T-helper 17 cell (primary cell): ENCODE data around the gene CACHD1. TPM values are rescaled to one million over a fixed set of nuclear protein-coding genes. Genes with fewer than 3 reads are reported as not detected.

Experiments
- ATAC-seq: fragments of 150-1000 bp; cut with Tn5 transposase; 2 replicates; pipeline ENCODE4 v1.10.0; 2021; ENCODE audit warnings: mild to moderate bottlenecking, moderate library complexity
- DNase-seq, 3 donors: peaks; one replicate each; pipeline versions ENCODE4 v3.0.0 to v3.0.0-alpha.2; 2020 to 2021
- H3K9me3 ChIP-seq: one replicate; pipeline ENCODE4 v1.7.0; 2013; ENCODE audit warnings: low read length, mild to moderate bottlenecking; ENCODE audit not compliant: control insufficient read depth, poor library complexity, severe bottlenecking
- H3K27ac Mint-ChIP-seq: one replicate; pipeline ENCODE4 v1.8.0; 2022; ENCODE audit warnings: mild to moderate bottlenecking, moderate library complexity, mixed read lengths
- H3K27me3 Mint-ChIP-seq: one replicate; pipeline ENCODE4 v1.8.0; 2022; ENCODE audit warnings: mixed read lengths
- H3K36me3 Mint-ChIP-seq: one replicate; pipeline ENCODE4 v1.8.0; 2022; ENCODE audit warnings: low read depth, mixed read lengths
- H3K4me1 Mint-ChIP-seq: one replicate; pipeline ENCODE4 v1.8.0; 2022; ENCODE audit warnings: mild to moderate bottlenecking, mixed read lengths
- H3K4me3 Mint-ChIP-seq: one replicate; pipeline ENCODE4 v1.8.0; 2022; ENCODE audit warnings: mild to moderate bottlenecking, moderate library complexity, mixed read lengths
- total RNA-seq, 4 donors: library from RNA in 2 of 4; stranded (reverse) in 2 of 4; gene quantifications; one replicate each; pipeline ENCODE4 v1.2.3 and lab custom pipeline; 2022 to 2026

Gene CACHD1
- total RNA-seq, 2 donors from 2014 or later: 0.05 TPM; not detected in 1

DNA sequence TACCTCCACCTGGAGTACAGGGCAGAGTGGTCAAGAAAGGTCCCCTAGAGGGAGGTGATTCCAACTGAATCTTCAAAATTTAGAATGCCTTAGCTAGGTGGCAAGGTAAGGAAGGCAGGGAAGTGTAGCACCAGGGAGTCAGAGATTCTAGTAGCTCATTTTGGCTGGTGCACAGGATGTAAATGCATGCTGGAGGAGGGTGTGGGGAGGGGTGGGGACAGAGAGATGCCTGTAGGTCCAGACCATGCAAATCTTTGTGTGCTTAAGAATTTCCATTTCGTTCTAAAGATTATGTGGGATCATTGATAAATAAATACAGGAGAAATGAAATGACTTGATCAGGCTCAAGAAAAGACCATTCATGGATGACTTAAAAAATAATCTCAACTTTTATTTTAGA, 11.0 kb upstream of the CACHD1 start:
- no peak for ATAC-seq
- H3K9me3 ChIP-seq: no peaks in the 10 kb centered on the region
- Mint-ChIP-seq H3K4me3 (no peak overlapping the region), H3K4me1 (peaks cover 3% of the 10 kb centered on the region), H3K27me3 (peaks cover 32% of the 10 kb centered on the region), H3K27ac (no peak overlapping the region), H3K36me3 (no peaks in the 10 kb centered on the region)
- DNase-seq: no peak

DNA sequence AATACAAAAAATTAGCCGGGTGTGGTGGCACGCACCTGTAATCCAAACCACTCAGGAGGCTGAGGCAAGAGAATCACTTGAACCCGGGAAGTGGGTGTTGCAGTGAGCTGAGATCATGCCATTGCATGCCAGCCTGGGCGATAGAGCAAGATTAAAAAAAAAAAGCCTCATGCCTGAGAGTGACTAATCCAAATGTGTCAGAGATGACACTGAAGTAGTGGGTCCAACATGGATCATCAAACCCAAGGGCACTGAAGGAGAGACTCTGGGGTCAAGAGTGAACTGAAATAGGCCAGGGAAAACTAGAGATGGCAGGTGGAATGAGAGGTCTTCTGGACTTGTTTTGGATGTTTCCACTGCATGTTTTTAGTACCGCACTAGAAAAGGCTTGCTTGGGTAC, 10.2 kb upstream of the CACHD1 start:
- ATAC-seq: no peak
- H3K4me3 Mint-ChIP-seq: no peak overlapping the region
- DNase-seq: no peak
- H3K4me1 Mint-ChIP-seq: peaks cover 3% of the 10 kb centered on the region
- H3K27me3 Mint-ChIP-seq: peaks cover 32% of the 10 kb centered on the region
- H3K27ac Mint-ChIP-seq: no peak overlapping the region
- no peaks in the 10 kb centered on the region for H3K9me3 ChIP-seq
- no peaks in the 10 kb centered on the region for H3K36me3 Mint-ChIP-seq

DNA sequence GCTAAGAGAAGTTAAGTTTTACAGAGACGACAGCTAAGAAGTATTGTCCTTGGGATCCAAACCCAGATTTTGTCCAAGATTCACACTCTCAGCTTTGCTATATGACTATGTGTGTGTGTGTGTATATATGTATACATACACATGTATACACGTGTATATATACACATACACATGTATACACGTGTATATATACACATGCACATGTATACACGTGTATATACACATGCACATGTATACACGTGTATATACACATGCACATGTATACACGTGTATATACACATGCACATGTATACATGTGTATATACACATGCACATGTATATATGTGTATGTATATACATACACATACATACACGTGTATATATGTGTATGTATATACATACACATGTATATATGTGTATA, 3.9 kb upstream of the CACHD1 start:
- Mint-ChIP-seq H3K27me3 (peaks cover 49% of the 10 kb centered on the region), H3K27ac (no peak overlapping the region), H3K4me3 (no peak overlapping the region), H3K4me1 (peaks cover 10% of the 10 kb centered on the region), H3K36me3 (peaks cover 2% of the 10 kb centered on the region)
- no peak for DNase-seq
- no peak for ATAC-seq
- no peaks in the 10 kb centered on the region for H3K9me3 ChIP-seq

DNA sequence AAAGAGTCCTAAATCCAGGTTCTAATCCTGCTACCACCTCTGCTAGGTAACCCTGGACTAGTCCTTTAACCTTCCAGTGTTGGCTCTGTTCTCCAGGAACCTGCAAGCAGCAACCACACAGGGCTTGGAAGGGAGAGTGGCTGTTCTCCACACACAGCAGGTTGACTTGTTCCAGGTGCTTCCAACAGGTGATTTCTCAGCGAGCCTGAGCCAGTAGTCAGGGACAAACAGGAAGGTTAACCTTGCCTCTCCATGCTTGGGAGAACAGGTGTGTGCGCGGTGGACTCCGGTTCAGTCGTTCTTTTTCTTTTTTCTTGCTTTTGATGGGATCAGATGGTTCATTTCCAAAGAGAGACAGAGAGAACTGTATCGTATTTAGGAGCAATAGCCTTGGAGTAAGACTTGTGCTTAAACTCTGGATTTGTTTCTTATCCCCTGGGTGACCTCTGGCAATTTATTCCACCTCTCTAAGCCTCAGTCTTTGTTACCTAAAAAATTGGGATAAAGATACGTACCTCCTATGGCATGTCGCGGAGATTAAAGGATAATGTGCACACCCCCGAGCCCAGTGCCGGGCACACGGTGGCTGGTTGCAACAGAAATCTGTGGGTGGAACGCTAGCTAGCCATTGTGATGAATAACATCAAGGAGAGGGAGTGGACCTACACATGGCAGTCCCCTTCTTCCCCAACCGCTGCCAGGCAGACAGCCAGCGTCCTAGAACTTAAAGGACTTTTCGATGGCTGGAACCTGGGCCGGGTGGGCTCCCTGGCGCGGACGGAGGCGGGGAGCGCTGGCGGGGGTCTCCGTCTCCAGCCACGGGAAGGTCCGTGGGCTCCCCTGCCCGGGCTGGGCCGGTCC, 583 bp upstream of the CACHD1 start:
- DNase-seq: no peak
- no peak overlapping the region for H3K27ac Mint-ChIP-seq
- H3K4me3 Mint-ChIP-seq: peak overlapping the region; percentile 81
- no peak for ATAC-seq
- peaks cover 61% of the 10 kb centered on the region for H3K27me3 Mint-ChIP-seq
- H3K36me3 Mint-ChIP-seq: peaks cover 10% of the 10 kb centered on the region
- peaks cover 14% of the 10 kb centered on the region for H3K4me1 Mint-ChIP-seq
- H3K9me3 ChIP-seq: no peaks in the 10 kb centered on the region

DNA sequence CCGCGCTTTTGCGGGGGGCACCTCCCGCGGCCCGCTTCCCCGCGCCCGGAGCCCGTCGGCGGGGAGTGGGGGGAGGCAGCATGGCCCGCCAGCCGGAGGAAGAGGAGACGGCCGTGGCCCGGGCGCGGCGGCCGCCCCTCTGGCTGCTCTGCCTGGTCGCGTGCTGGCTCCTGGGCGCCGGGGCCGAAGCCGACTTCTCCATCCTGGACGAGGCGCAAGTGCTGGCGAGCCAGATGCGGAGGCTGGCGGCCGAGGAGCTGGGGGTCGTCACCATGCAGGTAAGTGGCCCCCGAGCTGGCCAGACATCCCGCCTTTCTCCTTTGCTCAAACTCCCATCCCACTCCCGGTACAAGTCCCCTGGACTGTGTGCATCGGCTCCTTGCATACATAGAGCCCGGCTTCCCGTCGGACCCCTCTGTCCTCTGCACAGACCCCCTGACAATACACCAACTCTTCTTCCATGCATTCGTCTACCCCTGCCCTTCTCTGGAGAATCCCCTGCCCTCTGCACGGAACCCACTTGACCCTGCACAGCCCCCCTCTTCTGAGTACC, 812 bp downstream of the CACHD1 start:
- Mint-ChIP-seq H3K4me1 (peaks cover 14% of the 10 kb centered on the region), H3K4me3 (peak overlapping the region; percentile 90), H3K27me3 (peaks cover 59% of the 10 kb centered on the region), H3K27ac (no peak overlapping the region), H3K36me3 (peaks cover 10% of the 10 kb centered on the region)
- H3K9me3 ChIP-seq: no peaks in the 10 kb centered on the region
- ATAC-seq: no peak
- DNase-seq: no peak

DNA sequence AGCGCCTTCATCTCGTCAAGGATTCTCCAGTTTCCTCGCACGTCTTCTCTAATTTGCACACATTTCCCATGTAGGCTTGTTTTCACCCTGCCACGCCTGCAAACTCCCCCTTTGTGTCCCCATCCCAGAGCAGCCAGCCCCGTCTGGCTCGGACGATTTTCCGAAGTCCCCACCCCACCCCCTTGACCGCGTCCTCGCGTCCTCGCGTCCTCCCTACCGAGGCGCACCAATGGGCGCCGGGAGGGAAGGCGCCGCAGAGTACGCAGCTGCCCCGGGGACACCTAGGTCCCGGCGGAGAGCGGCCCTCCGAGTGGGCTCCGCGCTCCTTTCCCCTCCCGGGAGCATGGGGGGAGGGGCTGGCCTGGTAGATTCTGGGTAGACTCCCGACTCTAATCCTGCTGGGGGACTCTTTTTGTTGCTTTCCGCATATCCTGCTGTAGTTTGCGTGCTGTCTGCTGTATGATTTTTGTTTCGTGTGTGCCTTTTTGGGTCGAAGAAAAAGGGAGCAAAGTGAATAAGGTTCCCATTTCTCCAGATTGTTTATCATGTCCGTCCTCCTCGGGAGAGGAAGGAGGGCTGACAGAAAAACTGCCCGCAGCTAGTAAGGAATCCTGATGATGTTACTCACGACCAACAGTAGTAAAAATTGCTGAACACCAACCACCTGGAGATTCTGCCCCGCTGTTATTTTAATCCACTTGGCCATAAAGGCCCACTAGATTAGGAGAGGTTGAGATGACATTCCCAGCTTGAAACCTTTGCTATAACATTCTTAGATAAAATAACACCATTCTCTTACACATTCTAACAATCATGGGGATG, 1.5 kb downstream of the CACHD1 start:
- Mint-ChIP-seq H3K27ac (no peak overlapping the region), H3K36me3 (peaks cover 10% of the 10 kb centered on the region), H3K4me3 (peak overlapping the region; percentile 90), H3K4me1 (peaks cover 14% of the 10 kb centered on the region), H3K27me3 (peaks cover 63% of the 10 kb centered on the region)
- no peak for DNase-seq
- no peaks in the 10 kb centered on the region for H3K9me3 ChIP-seq
- no peak for ATAC-seq

DNA sequence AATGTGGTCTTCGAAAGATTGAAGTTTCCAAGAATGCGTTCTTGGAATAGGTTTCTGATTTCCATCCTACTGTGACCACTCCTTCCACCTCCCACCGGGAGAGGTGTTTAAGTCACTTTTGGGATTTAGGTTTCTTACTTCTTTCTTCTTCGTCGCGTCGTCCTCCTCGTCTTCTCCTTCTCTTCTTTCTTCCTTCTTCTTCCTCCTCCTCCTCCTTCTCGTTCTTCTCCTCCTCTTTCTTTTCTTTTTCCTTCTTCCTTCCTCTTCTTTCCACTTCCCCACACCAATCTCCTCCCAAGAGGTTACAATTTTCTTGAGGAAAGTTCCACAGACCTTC, 2.1 kb downstream of the CACHD1 start:
- H3K9me3 ChIP-seq: no peaks in the 10 kb centered on the region
- H3K36me3 Mint-ChIP-seq: peaks cover 10% of the 10 kb centered on the region
- ATAC-seq (no peak), DNase-seq (no peak)
- peaks cover 17% of the 10 kb centered on the region for H3K4me1 Mint-ChIP-seq
- peak overlapping the region; percentile 77 for H3K4me3 Mint-ChIP-seq
- H3K27me3 Mint-ChIP-seq: peaks cover 69% of the 10 kb centered on the region
- H3K27ac Mint-ChIP-seq: no peak overlapping the region

DNA sequence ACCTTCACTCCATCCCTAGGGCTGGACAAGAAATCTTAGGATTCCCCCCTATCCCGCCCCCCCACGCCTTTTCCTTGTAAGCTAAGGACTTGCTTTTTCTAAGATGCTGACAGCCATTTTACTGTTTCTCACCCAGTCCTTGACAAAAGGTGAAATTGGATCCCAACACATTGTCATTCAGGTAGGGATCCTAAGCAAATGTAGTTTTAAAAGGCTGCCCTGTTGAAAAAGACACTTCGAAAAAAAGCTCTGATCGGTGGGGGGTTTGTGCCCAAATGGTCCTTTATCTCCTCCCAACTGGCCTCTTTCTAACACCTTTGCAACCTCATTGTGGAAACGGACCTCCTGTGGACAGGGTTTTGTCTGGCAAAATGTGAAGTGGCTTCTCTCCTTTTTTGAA, 2.9 kb downstream of the CACHD1 start:
- H3K9me3 ChIP-seq: no peaks in the 10 kb centered on the region
- Mint-ChIP-seq H3K4me1 (peaks cover 17% of the 10 kb centered on the region), H3K4me3 (no peak overlapping the region), H3K27me3 (peaks cover 63% of the 10 kb centered on the region), H3K27ac (no peak overlapping the region), H3K36me3 (peaks cover 10% of the 10 kb centered on the region)
- DNase-seq (no peak), ATAC-seq (no peak)

DNA sequence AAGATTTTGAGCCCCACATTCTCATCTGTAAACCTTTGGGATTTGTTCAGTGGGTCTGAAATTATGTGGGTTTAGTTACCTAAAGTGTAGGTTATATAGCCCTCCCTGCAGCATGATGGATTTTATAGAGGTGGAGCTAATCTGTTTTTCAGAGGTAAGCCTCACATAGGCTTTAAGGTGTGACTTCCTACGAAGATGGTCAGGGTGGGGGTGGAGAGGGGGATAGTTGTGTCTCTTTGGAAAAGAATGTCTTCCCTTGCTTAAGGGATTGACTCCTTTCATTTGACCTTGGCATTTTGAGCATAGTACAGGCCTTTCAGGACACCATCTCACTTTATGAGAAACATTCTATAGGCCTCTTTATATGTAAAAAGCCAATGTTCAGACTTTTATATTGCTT, 3.4 kb downstream of the CACHD1 start:
- H3K4me1 Mint-ChIP-seq: peaks cover 17% of the 10 kb centered on the region

DNA sequence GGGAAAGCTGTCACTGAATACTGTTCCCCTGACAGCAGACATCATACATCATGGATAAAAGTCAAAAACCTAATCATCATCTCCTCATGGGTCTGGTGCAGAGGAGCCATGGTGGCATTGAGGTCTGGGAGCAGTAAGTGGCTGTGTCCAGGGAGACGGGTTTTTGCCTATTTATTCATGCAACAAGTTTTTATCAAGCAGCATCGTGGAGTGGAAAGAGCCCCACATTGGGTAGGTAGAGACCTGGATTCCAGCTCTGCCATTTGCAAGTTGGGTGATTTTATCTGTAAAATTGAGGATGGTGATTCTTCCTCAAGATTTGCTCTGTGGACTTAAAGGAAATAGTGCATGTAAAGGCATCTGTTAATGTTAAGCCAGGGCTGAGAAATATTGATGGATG, 4.2 kb downstream of the CACHD1 start:
- DNase-seq: no peak
- Mint-ChIP-seq H3K4me1 (peaks cover 16% of the 10 kb centered on the region), H3K27ac (no peak overlapping the region)

More for the DNA sequence above, 3.4 kb downstream of the CACHD1 start:
- Mint-ChIP-seq H3K4me3 (no peak overlapping the region), H3K27ac (no peak overlapping the region), H3K27me3 (peaks cover 57% of the 10 kb centered on the region), H3K36me3 (peaks cover 10% of the 10 kb centered on the region)
- no peak for DNase-seq
- no peak for ATAC-seq
- H3K9me3 ChIP-seq: no peaks in the 10 kb centered on the region

DNA sequence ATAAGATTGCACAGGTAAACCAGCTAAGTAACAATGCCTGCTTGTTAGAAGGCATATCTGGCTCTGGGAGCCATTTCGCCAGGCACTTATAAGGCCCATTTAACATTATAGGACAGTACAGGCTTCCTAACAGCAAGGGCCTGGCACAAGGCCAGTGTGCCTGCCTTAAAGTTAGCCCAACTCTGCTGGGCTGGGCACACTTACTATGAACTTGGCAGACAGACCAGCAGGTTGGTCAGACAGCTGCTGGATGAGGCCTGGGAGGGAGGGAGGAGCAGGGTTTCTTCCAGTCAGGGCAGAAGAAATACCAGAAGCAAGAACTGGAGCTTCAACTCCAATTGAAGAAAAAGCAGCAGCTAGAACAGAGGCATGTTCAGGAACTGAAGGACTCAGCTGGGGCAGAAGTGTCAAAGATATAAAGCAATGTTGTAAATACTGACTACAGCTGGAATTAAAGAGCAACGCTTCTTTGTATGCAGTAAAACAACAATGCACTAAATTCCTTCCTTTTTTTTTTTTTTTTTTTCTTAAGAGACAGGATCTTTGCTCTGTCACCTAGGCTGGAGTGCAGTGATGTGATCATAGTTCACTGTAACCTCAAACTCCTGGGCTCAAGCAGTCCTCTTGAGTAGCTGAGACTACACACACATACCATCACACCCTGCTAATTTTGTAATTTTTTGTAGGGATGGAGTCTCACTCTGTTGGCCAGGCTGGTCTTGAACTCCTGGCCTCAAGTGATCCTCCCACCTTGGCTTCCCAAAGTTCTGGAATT, 4.9 kb downstream of the CACHD1 start:
- DNase-seq: no peak
- Mint-ChIP-seq H3K4me3 (no peak overlapping the region), H3K27ac (no peak overlapping the region), H3K4me1 (peaks cover 12% of the 10 kb centered on the region), H3K27me3 (peaks cover 49% of the 10 kb centered on the region), H3K36me3 (peaks cover 10% of the 10 kb centered on the region)
- H3K9me3 ChIP-seq: no peaks in the 10 kb centered on the region
- no peak for ATAC-seq

More for the DNA sequence above, 4.2 kb downstream of the CACHD1 start:
- ATAC-seq: no peak
- peaks cover 10% of the 10 kb centered on the region for H3K36me3 Mint-ChIP-seq
- H3K27me3 Mint-ChIP-seq: peaks cover 51% of the 10 kb centered on the region
- no peak overlapping the region for H3K4me3 Mint-ChIP-seq
- H3K9me3 ChIP-seq: no peaks in the 10 kb centered on the region

DNA sequence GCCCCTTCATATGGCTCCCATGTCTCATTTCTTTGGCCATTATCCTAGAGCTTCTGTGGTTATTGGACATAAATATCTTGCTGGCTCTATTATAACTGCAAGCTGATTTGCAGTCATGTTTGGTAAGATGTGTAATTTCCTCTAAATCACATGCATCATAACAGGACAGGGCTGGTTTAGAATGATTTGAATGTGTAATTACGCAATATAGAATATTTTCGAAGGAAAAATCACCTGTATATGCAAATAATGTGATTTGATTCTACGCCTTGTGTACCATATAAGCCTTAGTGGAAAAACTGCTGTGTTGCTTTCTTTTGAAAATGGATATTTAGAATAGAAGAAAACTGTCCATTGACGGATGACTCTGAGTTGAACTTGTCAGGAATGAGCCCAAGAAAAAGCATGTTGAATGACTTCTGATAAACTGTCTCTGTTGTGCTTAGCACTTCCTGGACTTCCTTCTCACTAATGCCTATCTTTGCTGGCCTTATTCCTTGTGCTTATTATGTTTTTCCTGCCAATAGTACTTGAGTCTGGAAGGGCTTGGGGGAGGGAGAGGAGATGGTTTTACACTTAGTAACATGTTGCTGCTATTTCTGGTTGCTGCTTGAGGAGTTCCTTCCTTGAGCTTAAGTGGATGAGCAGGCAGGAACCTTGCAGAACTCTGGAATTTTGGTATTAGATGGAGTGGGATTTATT, 6.5 kb downstream of the CACHD1 start:
- ATAC-seq: no peak
- Mint-ChIP-seq H3K4me3 (no peak overlapping the region), H3K4me1 (peaks cover 6% of the 10 kb centered on the region), H3K36me3 (peaks cover 6% of the 10 kb centered on the region), H3K27ac (no peak overlapping the region), H3K27me3 (peaks cover 46% of the 10 kb centered on the region)
- DNase-seq: no peak
- H3K9me3 ChIP-seq: no peaks in the 10 kb centered on the region
